B cell (primary cell): ENCODE results near the gene ATG13.

ENCODE experiments used
- EZH2 ChIP-seq: IDR thresholded peaks from 2 replicates; pipeline ENCODE4 v1.6.1; 2012; ENCODE audit warnings: borderline replicate concordance, low read depth, mild to moderate bottlenecking, moderate library complexity, low read length; ENCODE audit not compliant: insufficient read depth, poor library complexity, severe bottlenecking
- TF ChIP-seq, protein P1 (sequence below): fragments of 200-600 bp; IDR thresholded peaks from one replicate; pipeline ENCODE4 v1.8.0; 2022; ENCODE audit warnings: antibody characterized with exemption, mild to moderate bottlenecking

DNA sequence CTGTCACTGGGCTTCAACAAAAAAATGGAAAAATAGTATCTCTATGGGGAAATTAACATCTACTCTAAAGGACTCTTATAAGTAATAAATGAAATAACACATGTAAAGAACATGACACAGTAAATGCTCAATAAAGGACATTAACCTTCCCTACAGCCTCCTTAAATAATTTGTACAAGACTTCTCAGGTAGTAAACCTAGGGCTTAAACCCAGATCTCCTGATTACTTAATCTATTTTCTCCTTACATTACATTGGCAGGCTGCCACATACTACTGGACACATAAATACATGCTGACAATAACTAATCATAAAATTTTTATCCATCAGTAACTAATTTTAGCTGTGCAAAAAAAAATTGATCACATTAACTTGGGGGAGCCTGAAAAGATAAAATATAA is 28.4 kb upstream of the ATG13 start:
- TF ChIP-seq, protein P1, sequence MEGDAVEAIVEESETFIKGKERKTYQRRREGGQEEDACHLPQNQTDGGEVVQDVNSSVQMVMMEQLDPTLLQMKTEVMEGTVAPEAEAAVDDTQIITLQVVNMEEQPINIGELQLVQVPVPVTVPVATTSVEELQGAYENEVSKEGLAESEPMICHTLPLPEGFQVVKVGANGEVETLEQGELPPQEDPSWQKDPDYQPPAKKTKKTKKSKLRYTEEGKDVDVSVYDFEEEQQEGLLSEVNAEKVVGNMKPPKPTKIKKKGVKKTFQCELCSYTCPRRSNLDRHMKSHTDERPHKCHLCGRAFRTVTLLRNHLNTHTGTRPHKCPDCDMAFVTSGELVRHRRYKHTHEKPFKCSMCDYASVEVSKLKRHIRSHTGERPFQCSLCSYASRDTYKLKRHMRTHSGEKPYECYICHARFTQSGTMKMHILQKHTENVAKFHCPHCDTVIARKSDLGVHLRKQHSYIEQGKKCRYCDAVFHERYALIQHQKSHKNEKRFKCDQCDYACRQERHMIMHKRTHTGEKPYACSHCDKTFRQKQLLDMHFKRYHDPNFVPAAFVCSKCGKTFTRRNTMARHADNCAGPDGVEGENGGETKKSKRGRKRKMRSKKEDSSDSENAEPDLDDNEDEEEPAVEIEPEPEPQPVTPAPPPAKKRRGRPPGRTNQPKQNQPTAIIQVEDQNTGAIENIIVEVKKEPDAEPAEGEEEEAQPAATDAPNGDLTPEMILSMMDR, result no peak
- no peak for TF ChIP-seq EZH2
